Suprapubic skin (tissue), 3 donors: ENCODE data around the gene TRIM43B.
"Not testable (repeated sequence)": the region's sequence is repeated elsewhere in the genome, so short reads cannot be mapped to it uniquely, and the experiment has no call there.

Source experiments
- CTCF ChIP-seq, 2 donors: fragments of 200-600 bp in 1 of 2; fragments of 450-650 bp in 1 of 2; sonication (generic) in 1 of 2; IDR thresholded peaks; one replicate each; pipeline ENCODE4 v1.5.1; 2016 to 2019; ENCODE audit warnings: antibody characterized with exemption in 2 of 2, mild to moderate bottlenecking in 1 of 2, moderate library complexity in 1 of 2
- POLR2A ChIP-seq, 2 donors: fragments of 450-650 bp; IDR thresholded peaks; one replicate each; pipeline ENCODE4 v1.6.1; 2017; ENCODE audit warnings: antibody characterized with exemption in 2 of 2, mild to moderate bottlenecking in 2 of 2, moderate library complexity in 2 of 2

- TF ChIP-seq POLR2A, CTCF (IDR thresholded peaks at IDR 0.05): not testable (repeated sequence)
Measured at GRCh38 chr2:95484654-95485053, at the start of gene TRIM43B.
